GM12878 (cell line): Measurements from ENCODE around the gene CEP97. TPM values are rescaled to one million over a fixed set of nuclear protein-coding genes. Genes with fewer than 3 reads are reported as not detected.

ENCODE experiments used
- ATAC-seq: fragments of 200-7000 bp; cut with Tn5 transposase; 3 replicates; pipeline ENCODE4 v1.9.1; 2020; ENCODE audit warnings: mild to moderate bottlenecking, moderate library complexity
- BruUV-seq: library from RNA; stranded (reverse); fragments of 400-500 nt; replicated peaks from 2 replicates; lab custom pipeline; 2021; lab: Mats Ljungman, UMichigan
- CTCF ChIA-PET: fragments of 300-600 bp; sonication (Branson Sonifier 250); formaldehyde crosslinking; extraction: SDS; loops from one replicate; lab custom pipeline; 2021; ENCODE audit warnings: inconsistent platforms; lab: Yijun Ruan, JAX
- POLR2A ChIA-PET: fragments of 350-600 bp; formaldehyde crosslinking; extraction: SDS; loops from one replicate; lab custom pipeline; 2021; ENCODE audit warnings: inconsistent platforms; lab: Charles Lee
- RAD21 ChIA-PET: fragments of 300-600 bp; sonication (Branson Sonifier 250); formaldehyde crosslinking; loops from one replicate; lab custom pipeline; 2023; ENCODE audit warnings: antibody characterized with exemption; ENCODE audit not compliant: unreplicated experiment; lab: Charles Lee
- SMC1A ChIA-PET: fragments of 300-600 bp; sonication (Branson Sonifier 250); formaldehyde crosslinking; loops from one replicate; lab custom pipeline; 2023; ENCODE audit not compliant: unreplicated experiment, uncharacterized antibody; lab: Charles Lee
- DNase-seq: peaks from one replicate; pipeline ENCODE4 v3.0.0-alpha.2; 2011; ENCODE audit warnings: low read depth, low spot score
- FAIRE-seq: peaks from 3 replicates; lab custom pipeline; 2011; peaks lifted over from hg19 to GRCh38; lab: Jason Lieb, UNC
- H2AFZ ChIP-seq: 2 replicates; pipeline ENCODE4 v1.6.0; 2011; ENCODE audit warnings: low read depth, low read length, control low read depth; ENCODE audit not compliant: control insufficient read depth
- H3K27ac ChIP-seq: 2 replicates; pipeline ENCODE4 v1.5.1; 2011; ENCODE audit warnings: control low read depth; ENCODE audit not compliant: control insufficient read depth, insufficient read depth
- H3K27me3 ChIP-seq, 2 experiments: replicated peaks in 1 of 2; 2 replicates each; pipeline versions ENCODE4 v1.6.0 to v1.6.1; 2011; ENCODE audit warnings: low read length in 1 of 2; ENCODE audit not compliant: control insufficient read depth in 2 of 2, insufficient read depth in 2 of 2
- H3K36me3 ChIP-seq, 2 experiments: 2 replicates each; pipeline ENCODE4 v1.5.1; 2011; ENCODE audit warnings: low read length in 1 of 2; ENCODE audit not compliant: control insufficient read depth in 2 of 2, insufficient read depth in 2 of 2
- H3K4me1 ChIP-seq: 2 replicates; pipeline ENCODE4 v1.6.1; 2011; ENCODE audit warnings: mild to moderate bottlenecking, low read length, moderate library complexity, mixed read lengths; ENCODE audit not compliant: control insufficient read depth, insufficient read depth
- H3K4me2 ChIP-seq: 2 replicates; pipeline ENCODE4 v1.6.0; 2011; ENCODE audit warnings: control low read depth; ENCODE audit not compliant: control insufficient read depth, insufficient read depth
- H3K4me3 ChIP-seq: fragments of 200-600 bp; sonication (generic); 2 replicates; pipeline ENCODE4 v1.5.1; 2016
- H3K79me2 ChIP-seq: 2 replicates; pipeline ENCODE4 v1.6.0; 2011; ENCODE audit warnings: low read length; ENCODE audit not compliant: control insufficient read depth, insufficient read depth
- H3K9ac ChIP-seq: 2 replicates; pipeline ENCODE4 v1.8.0; 2011; ENCODE audit warnings: low read length, control low read depth, mixed read lengths; ENCODE audit not compliant: control insufficient read depth, insufficient read depth
- H3K9me3 ChIP-seq: replicated peaks from 3 replicates; pipeline ENCODE4 v1.5.1; 2011; ENCODE audit warnings: mild to moderate bottlenecking, low read length; ENCODE audit not compliant: control insufficient read depth, insufficient read depth
- H4K20me1 ChIP-seq: 2 replicates; pipeline ENCODE4 v1.6.0; 2011; ENCODE audit not compliant: control insufficient read depth, insufficient read depth
- EGR1 ChIP-seq, 2 experiments: IDR thresholded peaks; 1 replicate in 1 of 2; 2 replicates in 1 of 2; pipeline ENCODE4 v1.6.1; 2011 to 2012; ENCODE audit warnings: low read depth in 2 of 2, low read length in 2 of 2, borderline replicate concordance in 1 of 2, mild to moderate bottlenecking in 1 of 2, moderate library complexity in 1 of 2
- IRF4 ChIP-seq: IDR thresholded peaks from 2 replicates; pipeline ENCODE4 v1.6.1; 2011; ENCODE audit warnings: low read depth, low read length
- MXI1 ChIP-seq: fragments of 150-350 bp; IDR thresholded peaks from 2 replicates; pipeline ENCODE4 v1.6.1; 2011; ENCODE audit warnings: low read depth, mild to moderate bottlenecking, inconsistent platforms, low read length, improper control_type of control experiment
- NFXL1 ChIP-seq: fragments of 450-650 bp; IDR thresholded peaks from 2 replicates; pipeline ENCODE4 v1.6.1; 2017; ENCODE audit warnings: antibody characterized with exemption, mild to moderate bottlenecking, borderline replicate concordance
- NR2F1 ChIP-seq: fragments of 450-650 bp; conservative IDR thresholded peaks from 2 replicates; pipeline ENCODE4 v1.6.1; 2017; ENCODE audit warnings: mild to moderate bottlenecking
- SREBF2 ChIP-seq: IDR thresholded peaks from 2 replicates; pipeline ENCODE4 v1.6.1; 2012; ENCODE audit warnings: mild to moderate bottlenecking, low read length
- STAT3 ChIP-seq: IDR thresholded peaks from 2 replicates; pipeline ENCODE4 v1.6.1; 2011; ENCODE audit warnings: low read depth, low read length, improper control_type of control experiment
- YBX1 ChIP-seq: fragments of 450-650 bp; IDR thresholded peaks from 2 replicates; pipeline ENCODE4 v1.6.1; 2016; ENCODE audit warnings: antibody characterized with exemption
- YY1 ChIP-seq: IDR thresholded peaks from 2 replicates; pipeline ENCODE4 v1.6.1; 2011; ENCODE audit warnings: low read depth, mild to moderate bottlenecking, low read length
- WGBS: methylation state at CpG from one replicate; pipeline ENCODE4 v1.1.6; 2016; ENCODE audit warnings: low lambda C conversion rate; ENCODE audit not compliant: insufficient replicate concordance, insufficient coverage; ENCODE audit errors: missing lambda C conversion rate; 5-methylcytosine and 5-hydroxymethylcytosine counted together
- in situ Hi-C: fragments of 300-500 bp; cut with MboI; formaldehyde crosslinking; loops from 9 replicates; pipeline ENCODE4 v1.14.3; 2018; ENCODE audit warnings: mixed read lengths
- intact Hi-C: fragments of 100-400 bp; cut with micrococcal nuclease; formaldehyde crosslinking; loops from one replicate; pipeline ENCODE4 v1.14.2; 2022; ENCODE audit not compliant: unreplicated experiment
- polyA plus RNA-seq, 11 experiments: library from polyadenylated mRNA; depleted of rRNA in 4 of 11; unstranded in 6 of 11; stranded (reverse) in 5 of 11; fragments of >200 nt; fragmentation: Nextera tagmentation in 4 of 11; fragmentation: Illumina TruSeq in 1 of 11; extraction: Ambion mirVana in 4 of 11; extraction: Trizol in 1 of 11; gene quantifications; 1 replicate in 1 of 11; 2 replicates in 10 of 11; pipeline versions ENCODE4 v1.2.1 to v1.2.3, GENCODE V29; 2011 to 2016; ENCODE audit warnings: inconsistent platforms in 2 of 11, missing spikeins in 2 of 11, low read depth in 1 of 11
- total RNA-seq, 4 experiments: library from RNA; depleted of rRNA in 3 of 4; stranded (reverse); fragments of >200 nt in 3 of 4; fragmentation: Illumina TruSeq in 1 of 4; extraction: Trizol in 1 of 4; gene quantifications; 2 replicates each; pipeline versions ENCODE4 v1.2.1 to v1.2.3, GENCODE V29; 2013 to 2021
- TF ChIP-seq, protein P1 (sequence below): fragments of 450-650 bp; IDR thresholded peaks from 2 replicates; pipeline ENCODE4 v1.6.1; 2017; ENCODE audit warnings: mild to moderate bottlenecking, moderate library complexity
- TF ChIP-seq, protein P2 (sequence below): fragments of 450-650 bp; IDR thresholded peaks from 2 replicates; pipeline ENCODE4 v1.6.1; 2016; ENCODE audit warnings: mild to moderate bottlenecking
- TF ChIP-seq, protein P3 (sequence below): fragments of 450-650 bp; IDR thresholded peaks from 2 replicates; pipeline ENCODE4 v1.6.1; 2017; ENCODE audit warnings: borderline replicate concordance

The CEP97 gene
- total and polyA plus RNA-seq, 10 of the 15 experiments (the other 5 are each of a cell fraction or from before 2014, with no cell fraction given): 1.9 to 13.7 (median 5.8) TPM

DNA sequence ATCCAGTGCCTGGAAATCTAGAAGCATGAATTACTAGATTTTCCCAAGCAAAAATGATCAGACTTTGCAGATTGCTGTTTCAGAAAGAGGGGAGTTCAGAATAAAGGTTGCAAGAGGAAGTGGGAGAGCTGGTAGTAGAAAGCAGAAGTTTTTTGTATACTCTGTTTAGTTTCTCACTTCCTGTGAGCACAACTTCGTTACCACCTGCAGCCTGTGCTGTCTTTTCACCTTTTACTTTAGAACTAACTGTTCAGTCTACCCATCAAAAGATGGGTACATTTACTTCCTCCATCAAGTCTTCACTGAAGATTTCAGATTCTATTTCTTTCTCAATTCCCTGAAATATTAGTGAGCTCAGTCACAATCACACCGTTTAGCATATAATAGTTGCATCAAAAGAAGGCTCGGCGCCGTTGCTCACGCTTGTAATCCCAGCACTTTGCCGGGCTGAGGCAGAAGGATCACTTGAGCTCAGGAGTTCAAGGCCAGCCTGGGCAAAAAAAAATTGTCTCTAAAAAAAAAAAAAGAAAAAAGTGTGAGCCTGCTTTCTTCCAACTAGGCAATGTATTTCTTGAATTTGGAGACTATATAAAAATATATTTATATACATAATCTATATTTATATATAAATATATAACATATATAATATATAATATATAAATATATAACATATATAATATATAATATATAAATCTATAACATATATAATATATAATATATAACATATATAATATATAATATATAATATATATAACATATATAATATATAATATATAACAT is 1.8 kb upstream of the CEP97 start:
- peak overlapping the region; percentile 59; the same call in 1 of the 2 replicates for H3K4me3 ChIP-seq
- TF ChIP-seq IRF4 (peak; percentile 88), STAT3 (peak; percentile 85; the same call in 1 of the 2 replicates), NR2F1 (no peak), YY1 (0 out of 2 replicates have a peak, but pooled peaks have one; percentile 28), NFXL1 (no peak), SREBF2 (no peak), YBX1 (no peak), EGR1 (IDR thresholded peaks at IDR 0.05; ENCODE audit: borderline replicate concordance in 1 of 2, low read depth in 2 of 2, low read length in 2 of 2) (no peak), MXI1 (no peak)
- TF ChIP-seq, protein P1, sequence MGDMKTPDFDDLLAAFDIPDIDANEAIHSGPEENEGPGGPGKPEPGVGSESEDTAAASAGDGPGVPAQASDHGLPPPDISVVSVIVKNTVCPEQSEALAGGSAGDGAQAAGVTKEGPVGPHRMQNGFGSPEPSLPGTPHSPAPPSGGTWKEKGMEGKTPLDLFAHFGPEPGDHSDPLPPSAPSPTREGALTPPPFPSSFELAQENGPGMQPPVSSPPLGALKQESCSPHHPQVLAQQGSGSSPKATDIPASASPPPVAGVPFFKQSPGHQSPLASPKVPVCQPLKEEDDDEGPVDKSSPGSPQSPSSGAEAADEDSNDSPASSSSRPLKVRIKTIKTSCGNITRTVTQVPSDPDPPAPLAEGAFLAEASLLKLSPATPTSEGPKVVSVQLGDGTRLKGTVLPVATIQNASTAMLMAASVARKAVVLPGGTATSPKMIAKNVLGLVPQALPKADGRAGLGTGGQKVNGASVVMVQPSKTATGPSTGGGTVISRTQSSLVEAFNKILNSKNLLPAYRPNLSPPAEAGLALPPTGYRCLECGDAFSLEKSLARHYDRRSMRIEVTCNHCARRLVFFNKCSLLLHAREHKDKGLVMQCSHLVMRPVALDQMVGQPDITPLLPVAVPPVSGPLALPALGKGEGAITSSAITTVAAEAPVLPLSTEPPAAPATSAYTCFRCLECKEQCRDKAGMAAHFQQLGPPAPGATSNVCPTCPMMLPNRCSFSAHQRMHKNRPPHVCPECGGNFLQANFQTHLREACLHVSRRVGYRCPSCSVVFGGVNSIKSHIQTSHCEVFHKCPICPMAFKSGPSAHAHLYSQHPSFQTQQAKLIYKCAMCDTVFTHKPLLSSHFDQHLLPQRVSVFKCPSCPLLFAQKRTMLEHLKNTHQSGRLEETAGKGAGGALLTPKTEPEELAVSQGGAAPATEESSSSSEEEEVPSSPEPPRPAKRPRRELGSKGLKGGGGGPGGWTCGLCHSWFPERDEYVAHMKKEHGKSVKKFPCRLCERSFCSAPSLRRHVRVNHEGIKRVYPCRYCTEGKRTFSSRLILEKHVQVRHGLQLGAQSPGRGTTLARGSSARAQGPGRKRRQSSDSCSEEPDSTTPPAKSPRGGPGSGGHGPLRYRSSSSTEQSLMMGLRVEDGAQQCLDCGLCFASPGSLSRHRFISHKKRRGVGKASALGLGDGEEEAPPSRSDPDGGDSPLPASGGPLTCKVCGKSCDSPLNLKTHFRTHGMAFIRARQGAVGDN: no peak
- TF ChIP-seq, protein P2, sequence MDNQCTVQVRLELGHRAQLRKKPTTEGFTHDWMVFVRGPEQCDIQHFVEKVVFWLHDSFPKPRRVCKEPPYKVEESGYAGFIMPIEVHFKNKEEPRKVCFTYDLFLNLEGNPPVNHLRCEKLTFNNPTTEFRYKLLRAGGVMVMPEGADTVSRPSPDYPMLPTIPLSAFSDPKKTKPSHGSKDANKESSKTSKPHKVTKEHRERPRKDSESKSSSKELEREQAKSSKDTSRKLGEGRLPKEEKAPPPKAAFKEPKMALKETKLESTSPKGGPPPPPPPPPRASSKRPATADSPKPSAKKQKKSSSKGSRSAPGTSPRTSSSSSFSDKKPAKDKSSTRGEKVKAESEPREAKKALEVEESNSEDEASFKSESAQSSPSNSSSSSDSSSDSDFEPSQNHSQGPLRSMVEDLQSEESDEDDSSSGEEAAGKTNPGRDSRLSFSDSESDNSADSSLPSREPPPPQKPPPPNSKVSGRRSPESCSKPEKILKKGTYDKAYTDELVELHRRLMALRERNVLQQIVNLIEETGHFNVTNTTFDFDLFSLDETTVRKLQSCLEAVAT: no peak
- TF ChIP-seq, protein P3, sequence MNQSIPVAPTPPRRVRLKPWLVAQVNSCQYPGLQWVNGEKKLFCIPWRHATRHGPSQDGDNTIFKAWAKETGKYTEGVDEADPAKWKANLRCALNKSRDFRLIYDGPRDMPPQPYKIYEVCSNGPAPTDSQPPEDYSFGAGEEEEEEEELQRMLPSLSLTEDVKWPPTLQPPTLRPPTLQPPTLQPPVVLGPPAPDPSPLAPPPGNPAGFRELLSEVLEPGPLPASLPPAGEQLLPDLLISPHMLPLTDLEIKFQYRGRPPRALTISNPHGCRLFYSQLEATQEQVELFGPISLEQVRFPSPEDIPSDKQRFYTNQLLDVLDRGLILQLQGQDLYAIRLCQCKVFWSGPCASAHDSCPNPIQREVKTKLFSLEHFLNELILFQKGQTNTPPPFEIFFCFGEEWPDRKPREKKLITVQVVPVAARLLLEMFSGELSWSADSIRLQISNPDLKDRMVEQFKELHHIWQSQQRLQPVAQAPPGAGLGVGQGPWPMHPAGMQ: no peak

More for the DNA sequence above, 1.8 kb upstream of the CEP97 start:
- ATAC-seq (peak; percentile 57), DNase-seq (peak; percentile 78), FAIRE-seq (peak; percentile 86)
- RAD21 ChIA-PET: interaction anchor here (0.8 to 1.7 kb wide), 4 partner anchors 22 to 503 kb away, joined by 3 to 5 read pairs (median 4); no protein-coding TSS in a partner anchor
- Histone ChIP-seq H2AFZ (peak overlapping the region; percentile 22), H3K79me2 (peaks cover 20% of the 10 kb centered on the region), H3K4me2 (peak overlapping the region; percentile 88), H3K9me3 (no peaks in the 10 kb centered on the region), H3K4me1 (peaks cover 15% of the 10 kb centered on the region), H3K36me3 (no peaks in the 10 kb centered on the region), H3K27me3 (no peaks in the 10 kb centered on the region), H3K9ac (peak overlapping the region; percentile 51; the same call in 1 of the 2 replicates), H3K27ac (peak overlapping the region; percentile 92), H4K20me1 (no peaks in the 10 kb centered on the region)
- SMC1A ChIA-PET: interaction anchor here (0.6 to 2.2 kb wide), 3 partner anchors 21 to 50 kb away, joined by 4 to 9 read pairs (median 5); no protein-coding TSS in a partner anchor
- BruUV-seq: no TSS peak
- in situ Hi-C loops: no loop called here
- POLR2A ChIA-PET: interaction anchor here (0.5 to 1.0 kb wide), 6 partner anchors 21 to 142 kb away, joined by 3 to 4 read pairs (median 3); partner anchors contain the start of genes NXPE3 and RPL24
- WGBS: 1% methylated on average over 7 of the region's 7 CpGs
- intact Hi-C loops: loop anchor here (10.0 kb wide), 1 partner anchor 222 kb away; no protein-coding TSS in a partner anchor
- CTCF ChIA-PET: interaction anchor here (0.6 to 1.8 kb wide), 7 partner anchors 13 to 502 kb away, joined by 3 to 4 read pairs (median 3); partner anchors contain the start of gene RPL24
